GDM1 (cell line): ENCODE measurements around the gene GATA2.

Experiments used
- DNase-seq: peaks from one replicate; lab custom pipeline; 2025; lab: John Stamatoyannopoulos, UW

Gene GATA2

DNA sequence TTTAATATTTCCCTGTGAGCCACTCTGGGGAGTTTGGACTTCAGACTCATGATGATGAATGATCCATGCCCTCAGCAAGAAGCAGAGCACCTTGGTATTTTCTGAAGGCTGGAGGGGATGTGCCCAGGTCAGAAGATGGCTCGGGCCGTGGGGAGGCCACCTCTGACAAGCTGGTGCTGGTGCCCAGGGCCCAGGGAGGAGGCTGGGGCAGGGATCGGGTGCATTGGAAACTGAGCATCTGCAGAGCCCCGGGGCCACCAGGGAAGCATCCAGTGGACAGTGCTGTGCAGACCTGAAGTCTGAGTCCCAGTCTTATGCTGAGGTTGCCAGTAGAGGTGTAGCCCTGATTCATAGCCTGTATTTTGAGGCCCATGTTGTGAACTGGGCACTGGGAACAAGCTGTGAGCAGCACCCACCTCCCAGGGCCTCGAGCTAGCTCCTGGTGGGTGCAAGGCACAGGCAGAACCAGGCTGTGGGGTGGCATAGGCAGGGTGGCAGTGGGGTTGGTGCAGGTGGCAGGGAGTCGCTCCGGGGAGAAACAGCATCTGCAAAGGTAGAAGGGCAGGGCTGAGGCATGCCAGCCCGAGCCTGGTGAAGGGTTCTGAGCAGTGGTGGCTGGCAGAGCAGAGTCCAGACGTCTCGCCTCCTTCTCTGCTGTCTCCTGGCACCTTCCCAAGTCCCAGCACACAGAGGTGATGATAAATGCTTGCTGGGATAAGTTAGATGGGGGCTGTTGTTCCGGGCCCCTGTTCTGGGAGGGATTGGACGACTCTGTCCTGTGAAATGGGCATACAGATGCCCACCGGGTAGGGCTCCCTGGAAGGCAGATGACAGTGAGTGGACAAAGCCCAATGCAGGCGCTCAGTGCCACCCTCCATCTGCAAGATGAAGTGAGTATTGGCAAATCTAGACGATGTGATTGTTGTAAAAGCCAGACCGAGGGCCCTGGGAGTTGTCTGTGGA lies 36.9 kb downstream of the GATA2 start:
- DNase-seq, result no peak

DNA sequence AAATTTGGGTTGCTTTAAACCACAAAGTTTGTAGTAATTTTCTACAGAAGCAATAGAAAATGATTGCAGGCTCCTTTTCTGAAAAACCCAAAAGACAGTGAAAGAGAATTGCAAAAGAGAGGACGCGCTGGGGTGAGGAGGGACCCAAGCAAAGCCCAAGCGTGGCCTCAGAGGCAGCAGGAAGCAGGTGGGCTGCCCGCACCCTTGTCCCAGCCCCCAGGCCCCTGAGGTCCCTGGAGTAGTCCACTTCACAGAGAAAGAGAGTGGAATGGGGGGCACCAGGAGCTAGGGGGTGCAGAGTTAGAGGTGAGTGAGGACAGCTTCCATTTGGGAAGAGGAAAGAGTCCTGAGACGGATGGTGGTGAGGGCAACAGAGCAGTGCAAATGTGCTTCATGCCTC lies 37.9 kb downstream of the GATA2 start:
- DNase-seq, result no peak

DNA sequence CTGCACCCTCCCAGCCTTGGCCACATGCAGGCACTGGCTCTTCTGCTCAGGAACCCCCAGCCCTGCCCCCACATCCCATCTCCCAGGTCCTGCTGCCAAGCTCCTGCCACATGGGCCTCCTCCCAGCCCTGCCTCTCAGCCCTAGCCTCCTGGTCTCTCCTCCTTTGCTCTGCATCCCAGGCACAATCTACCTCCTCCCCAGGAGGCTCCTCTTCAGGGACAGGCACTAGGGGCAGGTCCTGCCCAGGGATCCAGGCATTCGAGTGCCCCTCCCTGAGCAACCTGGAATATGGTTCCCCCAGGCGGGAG lies 38.7 kb downstream of the GATA2 start:
- no peak for DNase-seq

DNA sequence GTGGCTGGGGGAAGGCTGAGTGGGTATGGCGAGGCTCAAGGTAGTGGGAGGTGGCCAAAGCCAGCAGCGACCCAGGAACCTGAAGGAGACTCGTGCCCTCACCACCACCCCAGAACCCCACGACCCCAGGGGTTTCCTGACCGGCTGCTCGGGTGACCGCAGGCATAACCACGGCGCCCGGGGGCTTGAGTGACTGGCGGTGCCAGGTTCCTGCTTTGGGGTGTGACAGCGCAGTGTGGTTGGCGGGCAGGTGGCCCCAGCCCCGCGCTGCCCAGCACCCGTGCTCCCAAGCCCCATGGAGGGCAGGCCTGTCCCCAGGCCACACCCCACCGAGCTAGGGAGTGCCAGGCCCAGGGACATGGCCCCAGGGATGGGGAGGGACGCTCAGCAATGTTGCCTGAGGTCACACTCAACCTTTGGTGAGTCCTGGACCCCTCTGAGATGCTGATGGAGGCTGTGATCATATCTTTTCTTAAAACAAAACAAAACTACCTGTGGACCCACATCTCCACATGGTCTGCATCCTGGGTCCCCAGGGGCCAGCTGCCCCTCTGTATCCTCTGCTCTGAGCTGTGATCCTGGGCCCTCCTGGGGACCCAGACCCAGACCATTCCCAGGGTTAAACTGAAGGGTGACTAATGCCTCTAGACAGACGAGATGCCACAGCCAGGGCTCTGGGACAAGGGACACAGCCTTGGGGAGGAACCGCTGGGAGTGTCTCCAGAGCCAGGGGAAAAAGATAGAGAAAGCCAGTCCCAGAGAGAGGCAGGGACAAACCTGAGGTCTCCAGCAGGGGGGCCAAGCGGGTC lies 39.3 kb downstream of the GATA2 start:
- peak; percentile 60 for DNase-seq

DNA sequence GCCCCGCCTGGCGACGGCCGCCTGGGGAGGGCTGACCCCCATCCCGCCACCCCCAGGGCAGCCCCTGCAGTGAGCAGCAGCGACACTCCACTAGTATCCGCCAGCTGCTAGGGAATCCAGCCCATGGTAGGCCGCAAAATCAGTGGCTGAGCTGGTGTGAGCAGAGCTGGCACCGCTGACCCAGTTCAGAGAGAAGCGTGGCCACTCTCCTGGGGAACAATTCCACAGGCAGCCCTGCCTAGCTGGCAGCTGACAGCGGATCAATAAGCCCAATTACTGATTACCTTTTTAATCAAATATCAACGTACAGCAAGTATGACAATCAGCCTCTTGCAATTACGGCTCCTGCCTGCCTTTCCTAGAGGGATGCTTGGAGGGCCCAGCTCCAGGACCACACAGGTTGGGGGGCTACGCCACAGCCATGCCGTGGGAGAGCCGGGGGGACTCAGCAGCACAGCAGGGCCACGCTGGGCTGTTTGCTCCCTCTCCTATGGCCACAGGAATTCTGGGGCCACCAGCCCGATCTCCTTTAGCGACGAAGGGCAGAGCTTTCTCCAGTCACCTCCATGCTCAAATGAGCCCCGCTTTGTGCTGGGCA lies 40.2 kb downstream of the GATA2 start:
- DNase-seq, result no peak

DNA sequence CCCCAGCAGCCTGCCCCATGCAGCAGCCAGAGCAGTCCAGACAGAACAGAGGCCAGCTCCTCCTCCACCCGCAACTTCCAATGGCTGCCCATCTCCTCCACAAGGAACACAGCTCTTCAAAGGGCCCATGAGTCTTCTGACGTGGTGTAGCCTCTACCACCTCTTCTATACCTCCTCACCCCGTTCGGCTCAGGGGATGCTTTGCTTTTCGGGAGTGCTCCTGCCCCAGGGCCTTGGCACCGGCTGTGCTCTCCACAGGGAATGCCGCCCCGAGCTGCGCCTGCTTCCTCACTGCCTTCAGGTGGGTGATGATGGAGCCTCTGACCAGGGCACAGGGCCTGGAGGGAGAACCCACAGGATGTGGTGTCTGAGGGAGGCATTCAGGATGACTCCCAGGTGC lies 40.9 kb downstream of the GATA2 start:
- no peak for DNase-seq

DNA sequence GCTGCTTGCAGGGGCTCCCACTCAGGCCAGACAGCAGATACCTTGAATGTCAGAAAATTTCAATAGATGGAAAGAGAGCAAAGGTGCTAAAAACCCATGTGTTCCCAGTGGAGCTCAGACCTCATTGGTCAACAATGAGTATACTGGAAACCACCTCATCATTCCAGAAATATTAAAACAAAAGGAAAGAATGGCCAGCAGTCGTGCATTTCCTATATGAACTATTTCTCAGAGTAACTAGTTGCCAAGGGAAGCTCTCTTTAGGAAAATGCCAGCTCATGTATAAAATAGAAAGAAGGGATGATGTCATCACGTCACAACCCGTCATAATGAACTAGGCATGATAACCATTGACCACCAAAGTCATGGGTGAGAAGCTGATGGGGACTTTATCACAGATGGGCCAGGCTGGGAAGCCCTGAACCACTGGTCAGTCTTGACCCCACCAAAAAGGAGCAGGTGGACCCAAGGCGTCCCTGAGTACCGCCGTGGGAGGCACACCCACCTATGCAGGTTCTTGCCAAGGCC lies 43.8 kb downstream of the GATA2 start:
- no peak for DNase-seq

DNA sequence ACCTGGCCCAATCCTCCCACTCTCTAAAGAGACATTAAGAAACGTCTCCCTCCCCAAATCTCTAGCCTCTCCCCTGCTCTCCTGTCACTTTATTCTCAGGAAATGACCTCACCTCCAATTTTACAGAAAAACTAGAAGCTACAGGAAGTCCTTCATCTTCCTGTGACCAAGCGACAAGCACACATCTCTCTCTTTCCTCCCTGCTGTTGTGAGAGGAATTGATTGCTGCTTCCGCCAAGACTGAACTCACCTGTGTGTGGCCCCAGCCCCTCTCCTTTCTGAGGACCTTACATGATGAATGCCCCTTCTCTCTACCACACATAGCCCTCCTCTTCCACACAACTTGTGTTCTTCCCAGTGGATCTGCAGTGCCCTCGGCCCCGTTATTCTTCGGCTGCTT lies 44.5 kb downstream of the GATA2 start:
- no peak for DNase-seq

DNA sequence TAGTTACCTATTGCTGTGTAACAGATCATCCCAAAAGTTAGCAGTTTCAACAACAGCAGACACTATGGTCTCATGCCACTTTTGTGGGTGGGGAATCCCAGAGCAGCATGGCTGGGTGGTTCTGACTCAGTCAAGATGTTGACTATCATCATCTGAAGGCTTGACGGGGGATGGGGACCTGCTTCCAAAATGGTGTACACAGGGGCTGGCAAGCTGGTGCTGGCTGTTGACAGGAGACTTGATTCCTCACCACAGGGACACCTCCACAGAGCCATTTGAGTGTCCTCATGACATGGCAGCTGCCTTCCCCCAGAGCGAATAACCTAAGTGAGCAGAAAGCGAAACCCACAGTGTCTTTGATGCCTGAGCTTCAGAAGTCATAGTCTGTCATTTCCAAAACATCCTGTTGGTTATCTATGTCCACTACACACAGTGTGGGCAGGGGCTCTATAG lies 45.4 kb downstream of the GATA2 start:
- DNase-seq, result no peak

DNA sequence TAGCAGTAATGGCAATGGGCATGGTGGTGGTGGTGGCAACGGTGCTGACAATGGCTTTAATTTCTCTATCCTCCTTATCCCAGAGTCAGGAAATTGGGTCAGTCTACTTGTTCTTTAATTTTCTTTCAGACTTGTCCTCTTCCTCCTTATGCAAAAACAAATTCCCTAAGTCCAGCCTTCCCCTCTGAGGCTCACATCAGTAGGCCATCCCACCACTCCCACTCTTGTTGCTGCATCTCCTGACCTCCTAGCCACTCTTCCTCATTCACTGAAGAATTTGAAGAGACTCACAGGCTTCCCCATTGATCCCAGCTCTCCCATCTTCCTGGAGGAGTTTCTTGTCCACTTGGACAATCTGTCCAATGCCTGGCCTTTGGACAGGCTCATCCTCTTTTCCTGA lies 46.2 kb downstream of the GATA2 start:
- DNase-seq, result no peak

DNA sequence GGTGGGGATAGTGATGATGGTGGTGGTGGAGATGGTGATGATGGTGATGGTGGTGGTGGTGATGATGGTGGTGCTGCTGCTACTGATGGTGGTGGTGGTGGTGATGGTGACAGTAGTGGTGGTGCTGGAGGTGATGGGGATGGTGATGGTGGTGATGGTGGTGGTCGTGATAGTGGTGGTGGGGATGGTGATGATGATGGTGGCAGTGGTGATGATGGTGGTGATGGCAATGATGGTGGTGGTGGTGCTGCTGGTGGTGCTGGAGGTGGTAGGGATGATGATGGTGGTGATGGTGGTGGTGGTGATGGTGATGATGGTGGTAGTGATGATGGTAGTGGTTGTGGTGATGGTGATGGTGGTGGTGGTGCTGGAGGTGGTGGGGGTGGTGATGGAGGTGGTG lies 47.6 kb downstream of the GATA2 start:
- DNase-seq, result no peak

DNA sequence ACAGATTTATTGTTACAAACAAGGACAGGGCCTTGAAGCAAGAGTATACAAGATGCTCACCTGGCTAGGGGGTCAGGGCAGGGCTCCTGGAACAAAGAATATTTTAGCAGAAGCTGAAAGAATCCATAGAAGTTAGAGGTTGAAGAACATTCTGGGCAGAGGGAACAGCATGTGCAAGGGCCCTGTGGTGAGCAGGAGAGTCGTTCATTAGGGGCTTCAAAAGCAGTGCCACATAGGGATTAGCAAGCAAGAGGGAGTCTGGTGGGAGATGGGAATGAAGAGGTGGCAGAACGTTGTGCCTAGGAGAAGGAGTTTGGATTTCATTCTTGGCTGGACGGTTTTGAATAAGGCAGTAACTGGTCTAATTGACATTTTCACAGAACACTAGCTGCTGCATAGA lies 49.2 kb downstream of the GATA2 start:
- no peak for DNase-seq

DNA sequence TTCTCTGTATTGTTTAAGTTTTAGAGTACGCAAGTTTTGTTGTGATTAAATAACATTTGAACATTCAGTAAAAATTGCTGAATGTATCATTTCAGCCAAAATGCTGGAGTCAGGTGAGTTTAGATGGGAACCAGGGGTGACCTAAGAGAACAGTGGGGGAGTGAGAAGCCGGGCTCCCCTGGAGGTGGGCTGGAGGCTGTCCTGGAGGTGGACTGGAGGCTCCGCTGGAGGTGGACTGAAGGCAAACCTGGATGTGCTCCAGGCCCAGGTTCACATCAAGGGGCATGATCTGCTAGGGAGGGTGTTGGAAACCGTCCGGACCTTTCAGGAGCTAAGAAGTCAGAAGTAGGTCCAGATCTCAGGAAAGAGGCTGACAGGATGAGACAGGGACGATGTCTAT lies 50.1 kb downstream of the GATA2 start:
- DNase-seq, result no peak

DNA sequence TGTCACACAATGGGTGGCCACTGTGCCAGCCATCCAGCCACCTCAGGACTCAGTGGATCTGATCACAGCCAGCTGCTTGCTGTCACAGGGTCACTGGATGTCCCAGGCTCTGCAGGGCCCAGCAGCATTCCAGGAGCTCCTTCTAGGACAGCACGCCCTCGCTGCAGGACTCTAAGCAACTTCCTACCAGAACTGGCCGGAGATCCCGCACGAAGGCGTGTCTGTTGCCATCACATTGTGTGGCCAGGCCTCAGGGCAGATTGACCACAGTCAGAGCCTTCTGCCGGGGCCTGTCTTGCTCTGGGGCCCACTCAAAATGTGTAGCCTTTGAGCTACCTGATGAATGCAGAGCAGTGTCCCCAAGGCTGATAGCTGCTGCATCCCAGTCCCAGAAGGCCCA lies 50.9 kb downstream of the GATA2 start:
- DNase-seq, result no peak

DNA sequence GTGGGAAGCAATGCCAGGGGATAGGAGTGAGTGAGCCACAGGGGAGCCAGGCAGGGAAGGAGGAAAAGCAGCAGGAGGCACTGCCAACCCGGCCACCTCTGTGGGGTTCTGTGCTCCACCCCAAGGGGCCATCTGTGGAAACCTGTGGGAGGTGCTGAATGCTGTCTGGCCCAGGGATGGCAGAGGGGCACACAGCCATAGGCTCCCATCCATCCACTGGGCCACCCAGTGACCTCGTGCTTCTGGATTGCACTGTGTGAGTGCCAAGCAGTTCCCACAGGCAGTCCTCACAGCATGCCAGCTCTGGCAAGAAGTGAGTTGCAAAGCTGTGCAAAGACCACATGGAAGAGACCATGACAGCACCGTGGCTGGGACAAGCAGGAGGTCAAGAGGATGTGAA lies 53.8 kb downstream of the GATA2 start:
- DNase-seq, result no peak

DNA sequence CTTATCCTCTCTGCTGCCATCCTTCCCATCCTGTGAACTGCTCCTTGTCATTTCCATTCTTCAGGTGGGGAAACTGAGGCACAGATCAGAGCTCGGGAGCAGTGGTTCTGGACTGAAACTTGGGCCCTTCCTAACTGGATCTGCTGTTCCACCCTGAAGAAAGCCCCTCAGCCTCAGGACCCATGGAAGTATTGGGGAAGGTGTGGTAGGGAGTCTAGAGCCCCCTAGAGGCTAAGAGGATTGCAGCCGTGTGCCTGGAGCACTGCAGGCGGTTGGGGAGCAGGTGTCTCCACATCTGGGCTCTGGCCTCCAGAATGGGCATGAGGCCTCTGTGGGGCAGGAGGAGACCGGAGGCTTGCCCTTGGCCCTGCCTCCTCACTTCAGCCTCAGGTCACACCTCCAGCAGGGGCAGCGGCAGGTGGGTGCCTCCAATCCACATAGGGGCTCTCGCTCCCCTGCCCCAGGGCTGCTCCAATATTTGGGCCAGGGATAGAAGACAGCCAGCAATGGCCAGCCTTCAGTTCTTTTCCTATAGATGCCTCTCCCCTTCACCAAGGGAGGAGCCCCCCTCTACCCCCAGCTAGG lies 54.4 kb downstream of the GATA2 start:
- no peak for DNase-seq

DNA sequence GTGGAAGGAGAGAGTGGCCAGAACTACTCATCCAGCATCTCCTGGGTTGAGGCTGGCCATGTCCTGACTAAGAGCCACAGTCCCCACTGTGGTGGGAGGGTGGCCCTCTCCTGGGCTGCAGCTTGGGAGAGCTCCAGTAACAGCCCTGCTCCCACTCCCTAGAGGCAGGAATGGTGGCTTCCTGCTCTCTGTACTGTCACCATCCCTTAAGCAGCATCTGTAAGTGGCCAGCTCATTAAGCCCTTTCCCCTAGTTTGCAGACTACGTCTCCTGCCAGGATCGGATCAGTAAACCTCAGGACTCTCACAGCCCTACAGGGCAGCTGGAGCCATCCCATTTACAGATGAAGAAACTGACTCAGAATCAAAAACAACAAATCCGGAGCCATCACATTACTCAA lies 56.8 kb downstream of the GATA2 start:
- no peak for DNase-seq

DNA sequence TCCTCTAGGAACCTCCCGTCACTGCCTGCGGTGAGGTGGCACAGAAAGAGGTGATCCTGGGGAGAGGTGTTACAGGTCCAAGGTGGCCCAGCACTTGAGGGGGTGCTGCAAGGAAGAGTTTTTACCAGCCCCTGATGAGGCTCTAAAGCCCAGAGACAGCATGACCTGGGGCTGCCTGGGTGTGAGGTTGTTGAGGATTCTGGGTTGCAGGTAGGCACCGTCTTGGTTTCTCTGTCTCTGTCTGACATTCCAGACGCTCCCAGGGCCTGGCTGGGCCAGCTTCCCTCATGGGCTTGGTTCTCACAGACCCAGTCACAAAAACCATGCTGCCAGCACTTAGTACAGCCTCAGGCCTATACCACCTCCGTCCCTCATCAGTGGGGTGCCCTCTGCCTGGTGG lies 57.4 kb downstream of the GATA2 start:
- DNase-seq, result no peak

DNA sequence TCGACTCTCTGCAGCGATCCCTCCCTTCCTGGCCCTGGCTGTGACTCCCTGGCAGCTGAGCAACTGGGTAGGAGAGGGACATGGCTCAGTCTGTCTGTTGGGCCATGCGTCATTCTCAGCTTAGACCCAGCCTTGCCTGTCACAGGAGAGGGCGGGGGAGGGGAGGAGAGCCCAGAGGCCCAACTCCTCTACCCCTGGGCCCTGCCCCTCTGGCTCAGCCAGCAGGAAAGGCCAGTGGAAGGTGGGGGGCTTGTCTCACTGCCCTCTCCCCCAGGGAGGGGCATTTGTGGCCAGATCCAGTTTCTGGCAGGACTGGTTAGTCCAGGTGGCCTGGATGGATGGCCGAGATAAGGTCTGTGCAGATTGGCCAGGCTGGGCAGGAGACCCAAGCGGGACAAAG lies 57.9 kb downstream of the GATA2 start:
- DNase-seq, result no peak

DNA sequence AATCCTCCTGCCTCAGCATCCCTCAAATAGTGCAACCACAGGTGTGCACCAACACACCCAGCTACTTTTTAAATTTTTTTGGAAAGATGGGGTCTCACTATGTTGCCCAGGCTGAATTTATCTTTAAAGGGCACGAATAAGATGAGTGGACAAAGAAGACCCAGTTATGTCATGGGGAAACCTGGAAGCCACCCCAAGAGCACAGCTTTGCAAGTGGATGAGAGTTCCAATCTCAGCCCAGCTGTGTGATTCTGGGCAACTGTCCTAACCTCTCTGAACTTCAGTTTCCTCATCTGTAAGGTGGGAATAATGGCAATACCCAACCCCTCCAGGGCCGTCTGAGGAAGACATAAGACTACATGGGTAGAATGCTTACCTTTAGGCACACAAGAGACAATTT lies 58.5 kb downstream of the GATA2 start:
- DNase-seq, result no peak

DNA sequence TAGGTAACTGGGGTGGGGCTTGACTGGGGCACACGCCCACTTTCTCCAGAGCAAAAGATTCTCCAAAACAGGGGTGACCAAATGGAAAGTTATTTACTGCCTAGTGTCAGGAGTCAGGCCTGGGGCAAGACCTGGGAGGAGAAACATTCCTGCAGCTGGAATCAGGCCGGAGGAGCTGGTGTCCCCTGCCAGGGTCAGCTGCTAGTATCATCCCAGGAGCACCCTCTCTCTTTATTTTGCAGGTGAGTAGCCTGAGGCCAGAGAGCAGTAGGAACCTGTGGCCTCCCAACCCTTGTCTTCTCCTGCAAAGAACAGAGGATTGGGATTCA lies 59.2 kb downstream of the GATA2 start:
- DNase-seq, result no peak
